GM12865 (cell line): ENCODE results near the gene IFNA1.
A peak's percentile ranks its signal among the peaks of the same experiment; 100 is the strongest.
"Not testable (repeated sequence)": the region's sequence is repeated elsewhere in the genome, so short reads cannot be mapped to it uniquely, and the experiment has no call there.

Experiments
- DNase-seq: peaks from one replicate; pipeline ENCODE4 v3.0.0; 2010; ENCODE audit warnings: low read depth
- H3K4me3 ChIP-seq: 2 replicates; pipeline ENCODE4 v1.5.1; 2011; ENCODE audit warnings: mild to moderate bottlenecking, low read depth, low read length, control low read depth
- TF ChIP-seq, protein P1 (sequence below): IDR thresholded peaks from 2 replicates; pipeline ENCODE4 v1.5.1; 2011; ENCODE audit warnings: low read length, control low read depth, low read depth, inconsistent platforms; ENCODE audit not compliant: insufficient read depth; ENCODE audit errors: missing control alignments

IFNA1 gene

DNA sequence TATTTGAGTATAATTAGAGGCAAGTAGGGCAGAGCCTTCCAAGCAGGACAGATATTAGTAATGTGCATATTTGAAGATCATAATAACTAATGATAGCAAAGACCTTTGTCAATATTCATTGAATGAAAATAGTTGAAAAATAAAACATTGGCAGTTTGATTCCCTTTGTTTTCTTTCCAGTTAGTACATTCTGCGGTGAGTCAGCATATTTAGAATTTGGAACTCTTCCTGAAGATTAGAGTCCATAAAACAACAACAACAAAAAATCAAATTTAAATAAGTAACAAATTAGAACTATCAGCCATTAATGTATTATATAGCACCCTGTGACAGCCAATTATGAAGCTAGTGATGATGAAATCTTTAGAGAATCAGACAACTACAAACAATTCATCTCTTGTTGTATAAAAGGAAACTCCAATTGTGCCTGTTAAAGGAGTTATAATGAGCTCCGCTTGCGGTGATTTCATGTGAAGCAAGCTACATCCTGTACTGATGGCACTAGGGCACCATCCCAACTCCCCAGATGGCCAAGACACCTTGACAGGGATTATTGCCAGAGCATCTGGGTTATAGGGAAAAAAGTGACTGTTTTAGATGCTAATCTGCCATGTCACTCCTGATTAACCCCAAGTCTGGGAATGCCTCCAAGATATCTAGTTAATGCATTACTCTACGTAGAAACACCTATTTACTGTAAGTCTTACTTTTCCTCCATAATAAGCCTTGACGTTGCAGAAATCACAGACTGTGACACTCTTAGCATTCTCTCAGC, 24.6 kb upstream of the IFNA1 start:
- TF ChIP-seq, protein P1, sequence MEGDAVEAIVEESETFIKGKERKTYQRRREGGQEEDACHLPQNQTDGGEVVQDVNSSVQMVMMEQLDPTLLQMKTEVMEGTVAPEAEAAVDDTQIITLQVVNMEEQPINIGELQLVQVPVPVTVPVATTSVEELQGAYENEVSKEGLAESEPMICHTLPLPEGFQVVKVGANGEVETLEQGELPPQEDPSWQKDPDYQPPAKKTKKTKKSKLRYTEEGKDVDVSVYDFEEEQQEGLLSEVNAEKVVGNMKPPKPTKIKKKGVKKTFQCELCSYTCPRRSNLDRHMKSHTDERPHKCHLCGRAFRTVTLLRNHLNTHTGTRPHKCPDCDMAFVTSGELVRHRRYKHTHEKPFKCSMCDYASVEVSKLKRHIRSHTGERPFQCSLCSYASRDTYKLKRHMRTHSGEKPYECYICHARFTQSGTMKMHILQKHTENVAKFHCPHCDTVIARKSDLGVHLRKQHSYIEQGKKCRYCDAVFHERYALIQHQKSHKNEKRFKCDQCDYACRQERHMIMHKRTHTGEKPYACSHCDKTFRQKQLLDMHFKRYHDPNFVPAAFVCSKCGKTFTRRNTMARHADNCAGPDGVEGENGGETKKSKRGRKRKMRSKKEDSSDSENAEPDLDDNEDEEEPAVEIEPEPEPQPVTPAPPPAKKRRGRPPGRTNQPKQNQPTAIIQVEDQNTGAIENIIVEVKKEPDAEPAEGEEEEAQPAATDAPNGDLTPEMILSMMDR: no peak
- DNase-seq: no peak

DNA sequence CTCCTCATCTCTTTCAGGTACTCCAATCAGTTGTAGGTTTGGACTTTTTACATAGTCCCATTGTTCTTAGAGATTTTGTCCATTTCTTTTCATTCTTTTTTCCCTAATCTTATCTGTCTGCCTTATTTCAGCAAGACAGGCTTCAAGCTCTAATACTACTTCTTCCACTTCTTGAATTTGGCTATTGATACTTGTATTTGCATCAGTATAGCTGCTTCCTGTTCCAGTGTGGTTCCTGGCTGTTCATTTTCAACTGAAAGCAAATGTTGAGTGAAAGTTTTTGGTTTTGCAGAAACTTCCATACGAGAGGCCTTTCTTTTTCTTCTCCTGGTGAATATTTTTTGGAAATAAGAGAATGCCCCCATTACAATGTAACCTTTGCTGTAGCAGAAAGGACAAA, 12.0 kb upstream of the IFNA1 start:
- no peak for DNase-seq
- no peak overlapping the region for H3K4me3 ChIP-seq
- TF ChIP-seq, protein P1: no peak

More for the DNA sequence above, 24.6 kb upstream of the IFNA1 start:
- no peak overlapping the region for H3K4me3 ChIP-seq

DNA sequence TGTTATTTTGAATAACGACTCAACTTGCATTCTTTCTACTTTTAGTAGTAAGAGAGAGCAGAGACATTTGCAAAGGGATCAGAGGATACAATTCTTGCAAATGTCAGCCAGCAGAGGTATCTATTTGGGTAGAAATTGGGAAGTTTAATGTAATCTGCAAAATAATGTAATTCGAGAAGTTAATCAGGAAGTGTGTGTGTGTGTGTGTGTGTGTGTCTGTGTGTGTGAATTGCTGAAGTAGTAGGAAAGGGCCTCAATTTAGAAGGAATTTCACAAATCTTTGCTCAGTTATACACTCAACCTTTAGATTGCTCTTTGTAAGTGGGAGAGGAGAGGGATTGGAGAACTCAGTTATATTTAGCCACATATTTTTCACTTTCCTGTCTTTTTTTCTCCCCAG, 11.0 kb upstream of the IFNA1 start:
- no peak for DNase-seq
- TF ChIP-seq, protein P1: no peak
- no peak overlapping the region for H3K4me3 ChIP-seq

DNA sequence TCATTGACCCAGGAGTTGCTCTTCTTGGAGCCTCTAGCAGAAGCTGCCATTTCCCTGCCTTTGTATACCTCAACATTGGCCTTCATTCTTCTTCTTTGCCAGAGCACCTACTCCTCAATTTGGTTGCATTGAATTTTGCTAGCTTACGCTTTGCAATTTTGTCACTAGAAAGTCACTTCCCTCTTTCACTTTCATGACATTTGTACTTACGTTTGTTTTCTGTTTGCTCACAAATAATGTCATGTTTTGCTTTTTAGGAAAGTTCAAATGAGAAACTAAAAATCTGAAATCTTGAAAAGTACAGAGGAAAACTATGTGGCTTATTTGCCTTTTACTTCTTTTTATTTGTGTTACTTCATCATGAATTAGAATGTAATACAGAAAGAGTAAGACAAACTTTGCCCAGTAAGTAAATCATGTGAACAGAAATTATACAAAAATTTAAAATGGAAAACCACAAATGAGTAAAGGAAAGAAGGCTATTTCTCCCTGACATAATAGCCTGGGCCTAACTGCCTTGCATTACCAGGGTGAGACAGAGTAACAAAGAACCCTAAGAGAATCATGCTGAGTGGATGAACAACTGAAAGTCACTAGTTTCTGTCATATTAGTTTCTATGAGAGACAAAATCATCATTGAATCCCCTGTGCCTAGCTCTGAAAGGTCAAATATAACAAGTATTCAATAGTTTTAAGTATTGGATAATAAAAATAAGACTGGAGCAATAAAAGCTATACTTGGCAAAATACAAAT, 7.4 kb upstream of the IFNA1 start:
- peak; percentile 41 for DNase-seq
- TF ChIP-seq, protein P1: no peak
- no peak overlapping the region for H3K4me3 ChIP-seq

DNA sequence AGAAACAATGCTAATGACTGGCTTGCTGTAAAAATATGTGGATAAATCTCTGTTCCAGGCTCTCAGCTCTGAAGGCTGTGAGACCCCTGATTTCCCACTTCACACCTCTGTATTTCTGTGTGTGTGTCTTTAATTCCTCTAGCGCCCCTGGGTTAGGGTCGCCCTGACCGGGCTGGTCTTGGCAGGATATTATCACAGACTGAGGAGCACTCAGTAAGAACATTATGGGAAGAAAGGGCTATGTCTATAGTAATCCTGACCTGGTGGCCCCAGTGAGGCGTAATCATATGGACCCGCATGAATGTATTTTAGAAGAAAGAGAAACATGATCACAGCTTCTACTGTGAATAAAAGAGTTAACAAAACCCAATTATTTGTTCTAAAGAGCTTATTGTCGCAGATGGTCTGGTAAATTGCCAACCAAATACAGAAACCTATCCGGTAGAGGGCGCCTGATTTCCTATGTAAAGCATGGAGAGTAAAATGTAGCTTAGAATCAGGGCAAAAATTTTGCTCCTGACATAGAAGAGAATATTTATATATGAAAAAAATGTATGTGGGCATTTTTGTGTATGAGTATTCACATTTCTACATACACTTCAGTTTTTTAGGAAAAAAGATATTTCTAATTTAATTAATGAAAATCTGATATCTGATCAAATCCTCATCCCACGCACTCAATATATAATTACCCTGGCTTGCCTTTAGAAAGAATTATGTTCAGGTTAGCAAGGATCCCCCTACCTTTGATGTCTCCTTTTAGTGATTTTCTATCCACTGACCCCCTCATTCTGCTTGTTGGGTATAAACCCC, 5.8 kb upstream of the IFNA1 start:
- H3K4me3 ChIP-seq: no peak overlapping the region
- DNase-seq: peak; percentile 71
- TF ChIP-seq, protein P1: peak; percentile 55

DNA sequence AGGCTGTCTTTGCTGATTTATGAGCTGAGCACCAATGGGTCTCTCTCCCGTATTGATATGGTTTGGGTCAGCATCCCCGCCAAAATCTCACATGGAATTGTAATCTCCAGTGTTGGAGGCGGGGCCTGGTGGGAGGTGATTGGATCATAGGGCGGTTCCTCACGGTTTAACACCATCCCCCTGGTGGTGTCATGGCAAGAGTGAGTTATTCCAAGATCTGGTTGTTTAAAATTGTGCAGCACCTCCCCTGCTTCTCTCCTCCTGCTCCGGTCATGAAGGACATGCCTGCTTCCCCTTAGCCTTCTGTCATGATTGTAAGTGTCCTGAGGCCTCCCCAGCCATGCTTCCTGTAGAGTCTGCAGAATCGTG, 5.2 kb upstream of the IFNA1 start:
- DNase-seq, H3K4me3 ChIP-seq: not testable (repeated sequence)
